ENCODE measurements around the gene MYH11.
"Not testable (repeated sequence)": the region's sequence is repeated elsewhere in the genome, so short reads cannot be mapped to it uniquely, and the experiment has no call there.

MYH11 gene

DNA sequence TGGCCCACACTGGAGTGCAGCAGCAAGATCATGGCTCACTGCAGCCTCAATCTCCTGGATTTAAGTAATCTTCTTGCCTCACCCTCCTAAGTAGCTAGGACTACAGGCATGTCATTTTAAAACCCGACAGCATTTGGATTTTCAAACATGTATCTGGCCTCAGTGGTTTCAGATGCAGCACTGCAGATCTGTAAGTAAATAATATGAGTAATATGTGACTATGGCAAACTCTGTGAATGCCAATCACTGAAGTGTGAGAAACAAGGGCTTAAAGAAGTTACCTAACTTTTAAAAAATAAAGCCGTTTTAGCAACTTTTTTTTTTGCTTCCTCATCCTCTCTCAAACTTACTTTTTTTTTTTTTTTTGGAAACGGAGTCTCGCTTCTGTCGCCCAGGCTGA, 19.7 kb upstream of the MYH11 start:
- no peak for DNase-seq (ENCODE audit: low read depth in 2 of 2)

DNA sequence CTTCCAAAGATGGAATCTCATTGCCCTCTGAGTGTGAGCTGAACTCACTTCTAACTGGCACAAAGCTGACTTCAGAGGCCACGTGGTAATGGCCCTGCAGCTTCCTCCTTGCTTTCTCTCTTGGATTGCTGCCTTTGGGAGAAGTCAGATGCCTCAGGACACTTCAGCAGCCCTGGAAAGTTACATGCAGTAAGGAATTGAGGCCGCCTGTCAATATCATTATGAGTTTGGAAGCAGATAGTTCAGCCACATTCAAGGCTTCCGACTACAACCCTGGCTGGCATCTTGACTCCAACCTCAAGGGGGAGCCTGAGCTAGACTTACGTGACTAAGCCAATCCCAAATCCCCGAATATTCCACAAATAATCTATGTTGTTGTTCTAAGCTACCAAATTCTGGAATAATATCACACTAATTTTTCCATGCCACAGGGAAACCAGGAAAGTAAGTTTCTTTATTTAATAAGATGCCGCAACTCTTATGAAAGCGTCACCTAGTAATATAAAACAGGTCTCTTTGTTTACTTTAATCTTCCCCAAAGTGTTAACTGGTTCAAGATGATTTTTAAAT, 18.0 kb upstream of the MYH11 start:
- DNase-seq (ENCODE audit: low read depth in 2 of 2) = no peak

DNA sequence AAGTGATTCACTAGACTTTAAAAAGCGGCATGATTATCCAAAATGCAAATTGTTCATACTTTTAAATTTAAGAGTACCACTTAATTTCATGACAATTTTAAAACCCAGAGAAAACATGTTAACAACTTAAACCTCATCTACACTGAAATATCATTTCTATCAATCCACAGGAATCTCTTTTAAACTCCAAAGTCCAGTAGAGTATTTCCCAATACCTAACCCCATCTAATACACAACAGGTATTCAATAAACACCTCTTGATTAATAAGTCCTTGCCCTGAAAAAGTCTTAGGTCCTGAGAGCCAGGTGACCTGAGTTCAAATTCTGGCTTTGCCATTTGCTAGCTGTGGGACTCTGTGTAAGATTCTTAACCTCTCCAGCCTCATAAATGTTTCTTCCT, 16.9 kb upstream of the MYH11 start:
- no peak for DNase-seq (ENCODE audit: low read depth in 2 of 2)

DNA sequence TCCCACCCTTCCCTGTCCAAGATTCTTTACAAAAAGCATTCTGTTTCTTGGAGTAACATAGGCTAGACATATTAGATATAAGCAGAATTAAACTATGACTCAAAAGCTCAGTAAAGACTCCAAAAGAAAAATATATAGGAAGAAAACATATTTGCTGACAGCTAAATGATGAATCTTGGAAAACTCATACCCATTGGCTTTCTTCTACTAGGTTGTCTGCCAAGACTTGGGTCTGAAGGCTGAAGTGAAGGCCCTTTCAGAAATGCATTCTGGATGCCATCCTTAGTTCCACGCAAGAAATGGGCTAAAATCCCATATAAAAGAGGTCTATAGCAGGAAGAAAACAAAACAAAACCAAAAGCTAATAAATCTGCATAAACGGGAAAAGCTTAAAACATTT, 16.5 kb upstream of the MYH11 start:
- no peak for DNase-seq (ENCODE audit: low read depth in 2 of 2)

DNA sequence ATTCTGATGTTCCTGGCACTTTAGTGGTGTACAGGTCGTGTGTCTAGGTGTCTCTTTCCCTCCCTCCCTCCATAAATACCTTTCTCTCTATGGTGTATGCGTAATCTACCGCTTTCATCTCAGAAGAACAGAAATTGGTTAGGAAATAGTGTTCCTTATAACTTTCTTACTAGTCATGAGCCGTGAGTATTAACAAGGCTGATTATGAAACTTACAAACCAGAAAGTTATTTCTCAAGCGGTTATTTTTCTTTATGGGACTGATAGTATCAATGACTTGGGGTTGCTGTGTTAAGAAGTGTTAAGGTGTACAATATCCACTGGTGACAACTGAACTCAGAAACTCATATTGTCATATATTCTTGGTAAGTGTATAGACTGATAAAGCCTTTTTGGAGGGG, 13.2 kb upstream of the MYH11 start:
- no peak for DNase-seq (ENCODE audit: low read depth in 2 of 2)

DNA sequence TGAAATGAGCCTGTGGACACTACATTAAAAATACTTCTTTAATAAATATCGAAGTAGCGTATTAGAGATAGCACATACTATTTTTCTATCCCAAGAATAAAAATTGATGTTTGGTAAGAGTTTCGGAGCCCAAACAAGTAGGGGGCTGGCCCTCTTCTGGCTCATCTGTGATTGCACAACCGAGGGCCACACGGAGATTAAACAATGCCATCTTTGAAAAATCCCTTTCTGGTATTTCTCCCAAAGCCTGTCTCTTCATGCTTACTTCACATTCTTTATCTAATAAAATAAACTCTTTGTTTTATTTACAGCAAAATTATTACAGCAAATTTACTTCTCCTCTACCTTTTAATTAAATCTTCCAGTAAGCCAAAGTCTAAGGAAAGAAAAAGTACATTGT, 9.6 kb upstream of the MYH11 start:
- no peak for DNase-seq (ENCODE audit: low read depth in 2 of 2)

DNA sequence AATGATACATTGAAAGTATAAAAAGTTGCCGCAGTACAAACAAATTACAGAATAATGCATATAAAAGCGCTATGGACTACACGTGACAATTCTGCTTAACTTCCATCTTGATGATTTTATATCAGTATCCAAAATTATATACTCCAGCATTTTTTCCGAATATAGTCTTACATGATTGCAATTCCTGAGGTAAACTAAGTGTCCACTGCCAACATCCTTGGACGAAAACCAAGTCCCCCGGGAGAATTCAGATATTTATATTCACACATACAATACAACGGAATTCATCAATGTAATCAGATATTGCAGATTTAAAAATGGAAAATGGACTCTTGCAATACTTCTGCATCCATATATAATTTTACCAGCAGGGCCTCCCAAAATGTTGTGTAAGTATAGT, 8.9 kb upstream of the MYH11 start:
- no peak for DNase-seq (ENCODE audit: low read depth in 2 of 2)

DNA sequence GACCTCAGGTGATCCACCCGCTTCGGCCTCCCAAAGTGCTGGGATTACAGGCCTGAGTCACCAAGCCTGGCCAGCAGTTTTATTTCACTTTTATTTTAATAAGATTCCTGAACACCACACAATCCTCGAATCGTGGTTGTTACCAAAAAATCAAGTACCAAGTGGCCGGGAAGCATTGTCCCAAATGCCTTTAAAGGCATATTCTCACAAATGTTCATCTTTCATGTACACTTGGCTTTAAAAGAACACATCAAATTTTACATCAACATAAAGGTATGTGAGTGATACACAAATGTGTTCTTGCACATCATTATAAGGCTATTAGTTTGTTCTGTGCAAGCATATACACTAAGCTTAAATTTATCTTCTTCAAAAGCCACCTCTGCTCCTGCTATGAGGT, 8.1 kb upstream of the MYH11 start:
- DNase-seq (ENCODE audit: low read depth in 2 of 2) = no peak

DNA sequence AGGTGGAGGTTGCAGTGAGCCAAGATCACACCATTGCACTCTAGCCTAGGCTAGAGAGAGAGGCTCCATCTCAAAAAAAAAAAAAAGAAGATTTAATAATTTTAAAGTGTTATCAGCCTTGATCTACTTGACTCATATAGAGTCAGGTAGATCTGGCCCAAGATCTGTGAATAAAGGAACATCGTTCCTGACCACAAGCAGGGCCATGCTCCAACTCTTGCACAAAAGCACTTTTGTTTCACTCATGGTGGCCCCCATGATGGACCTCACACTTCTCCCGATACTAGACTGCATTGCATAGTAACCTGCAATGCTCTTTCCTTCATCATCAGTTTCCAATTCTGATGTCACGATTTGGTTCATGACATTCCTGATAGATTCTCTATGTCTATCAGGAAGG, 5.2 kb upstream of the MYH11 start:
- no peak for DNase-seq (ENCODE audit: low read depth in 2 of 2)

DNA sequence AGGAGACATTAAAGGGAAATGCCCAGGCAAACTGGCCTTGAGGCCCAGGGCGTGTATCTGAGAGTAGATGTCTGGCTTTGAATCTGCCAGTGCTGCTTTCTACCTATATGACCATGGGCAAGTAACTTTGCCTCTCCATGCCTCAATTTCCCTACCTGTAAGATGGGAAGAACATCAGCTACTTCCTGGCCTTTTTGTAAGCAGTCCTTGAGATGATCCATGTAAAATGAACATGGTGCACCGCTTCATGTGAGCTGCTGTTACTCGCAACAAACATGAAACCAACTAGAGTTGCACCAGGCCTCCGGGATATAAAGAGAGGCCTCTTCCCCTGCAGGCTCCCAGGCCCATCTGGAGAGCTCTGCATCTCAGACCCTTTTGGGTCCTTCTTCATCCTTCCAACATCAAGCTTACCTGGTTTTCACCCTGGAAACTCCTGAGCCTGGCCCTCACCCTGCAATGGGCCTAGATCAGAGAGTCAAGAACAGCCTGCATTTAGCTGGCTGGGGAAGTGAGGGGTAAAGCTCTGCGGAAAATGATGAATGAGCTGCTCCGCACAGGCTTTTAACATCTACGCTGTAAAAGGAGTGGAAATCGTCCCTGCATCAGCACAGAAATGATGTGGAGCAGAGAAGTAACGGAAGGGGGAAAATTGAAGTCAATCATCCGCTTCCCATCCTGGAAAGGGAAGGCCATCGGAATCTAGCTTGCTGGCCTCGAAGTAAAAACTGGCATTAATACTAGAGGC, 2.3 kb upstream of the MYH11 start:
- no peak for DNase-seq (ENCODE audit: low read depth in 2 of 2)

DNA sequence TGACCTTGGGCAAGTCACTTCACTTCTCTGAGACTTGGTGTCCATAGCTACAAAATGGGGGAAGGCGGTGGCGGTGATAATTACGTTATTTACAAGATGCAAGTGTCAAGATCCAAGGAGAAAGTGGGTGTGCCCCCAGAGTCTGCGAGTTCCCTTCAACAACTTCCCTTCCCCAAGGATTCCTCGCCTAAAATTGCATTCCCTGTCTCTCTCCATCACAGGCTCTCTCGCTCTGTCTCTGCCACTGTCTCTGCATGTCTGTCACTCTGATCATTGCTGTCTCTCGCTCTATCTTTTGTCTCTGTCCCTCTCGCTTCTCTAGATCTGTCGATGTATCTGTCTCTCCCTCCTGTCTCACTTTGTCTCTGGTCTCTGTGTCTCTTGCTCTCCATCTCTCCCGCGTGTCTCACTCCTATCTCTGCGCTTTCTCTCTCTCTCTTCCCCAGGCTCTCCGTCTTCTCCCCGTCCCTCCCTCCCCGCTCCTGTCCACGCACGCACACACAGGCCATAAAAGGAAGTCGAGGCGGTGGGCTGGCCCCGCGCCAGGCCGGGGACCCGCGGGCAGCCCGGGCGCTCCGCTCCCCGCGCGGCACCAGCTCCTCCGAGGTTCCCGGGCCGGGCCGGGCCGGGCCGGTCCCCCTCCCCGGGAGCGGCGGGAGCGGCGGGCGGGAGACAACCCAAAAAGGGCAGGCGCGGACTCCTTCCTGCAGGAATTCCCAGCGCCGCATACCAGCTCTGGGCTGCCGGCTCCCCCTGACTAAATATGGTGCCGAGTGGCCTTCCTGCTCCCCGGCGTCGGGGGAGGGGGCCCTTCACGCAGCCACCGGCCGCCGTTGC, 1.1 kb upstream of the MYH11 start:
- no peak for DNase-seq (ENCODE audit: low read depth in 2 of 2)

DNA sequence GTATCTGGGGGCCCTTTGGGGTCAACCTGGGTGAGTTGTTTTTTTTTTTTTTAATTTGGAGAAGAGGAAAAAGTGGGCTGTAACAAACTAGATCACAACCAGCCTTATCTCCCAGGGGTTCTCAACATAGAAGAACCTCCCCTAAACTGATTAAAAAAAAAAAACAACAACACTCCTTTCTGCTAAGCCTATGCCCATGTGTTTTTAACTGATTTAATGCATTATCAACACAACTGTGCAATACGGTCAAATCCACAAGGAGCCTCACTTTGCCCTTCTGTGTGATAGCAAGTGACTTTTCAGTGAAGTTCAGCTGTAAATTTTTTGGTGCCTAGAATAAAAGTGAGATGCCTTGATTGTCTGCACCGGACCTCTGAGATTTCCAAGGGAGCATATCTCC, 646 bp downstream of the MYH11 start:
- DNase-seq (ENCODE audit: low read depth in 2 of 2) = no peak

DNA sequence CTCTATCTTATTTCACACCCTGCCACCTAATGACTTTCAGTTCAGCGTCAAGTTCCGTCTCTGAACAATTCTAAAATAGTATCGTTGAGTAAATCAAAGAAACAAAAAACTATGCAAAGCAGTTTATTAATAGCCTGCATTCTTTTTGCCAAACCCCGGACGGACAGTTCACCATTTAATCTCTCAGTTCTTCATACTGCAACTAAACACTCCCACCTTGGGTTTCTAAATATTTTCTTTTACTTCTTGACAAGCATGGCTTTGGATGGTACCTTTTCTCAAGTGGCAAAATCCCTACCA, 1.2 kb downstream of the MYH11 start:
- no peak for DNase-seq (ENCODE audit: low read depth in 2 of 2)

DNA sequence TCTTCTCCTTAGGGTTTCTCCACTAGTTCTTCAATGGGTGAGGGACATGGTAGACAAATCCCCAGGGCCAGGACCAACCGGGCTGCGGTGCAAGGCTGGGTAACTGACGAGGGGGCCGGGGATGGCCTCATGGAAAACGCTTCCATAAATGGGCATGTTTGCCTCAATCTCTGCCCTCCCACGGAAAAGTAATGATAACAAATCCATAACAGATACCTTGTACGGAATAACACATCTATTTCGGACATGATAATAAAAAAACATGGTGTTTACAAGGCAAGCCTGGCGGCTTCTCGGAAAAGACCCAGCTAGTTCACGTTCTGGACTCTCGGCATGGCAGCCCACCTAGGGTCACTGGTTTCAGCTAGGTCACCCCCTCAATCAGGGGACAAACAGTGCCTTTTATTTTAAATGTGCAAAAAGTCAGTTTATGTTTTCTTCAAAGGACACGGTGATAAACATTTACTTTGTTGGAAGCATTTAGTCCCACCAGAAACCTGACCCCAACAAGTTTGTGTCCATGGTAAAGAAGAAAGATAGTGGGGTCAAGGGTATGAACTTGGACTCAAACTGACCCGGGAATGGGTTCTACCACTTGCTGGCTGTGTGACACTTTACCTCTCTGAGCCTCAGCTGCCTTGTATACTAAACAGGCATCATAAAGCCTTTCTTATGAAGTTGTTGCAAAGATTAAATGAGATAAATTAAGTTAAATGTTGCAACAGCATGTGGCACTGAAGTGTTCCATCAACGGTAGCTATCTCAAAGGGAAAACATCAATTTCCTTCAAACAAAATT, 1.7 kb downstream of the MYH11 start:
- DNase-seq (ENCODE audit: low read depth in 2 of 2) = no peak

DNA sequence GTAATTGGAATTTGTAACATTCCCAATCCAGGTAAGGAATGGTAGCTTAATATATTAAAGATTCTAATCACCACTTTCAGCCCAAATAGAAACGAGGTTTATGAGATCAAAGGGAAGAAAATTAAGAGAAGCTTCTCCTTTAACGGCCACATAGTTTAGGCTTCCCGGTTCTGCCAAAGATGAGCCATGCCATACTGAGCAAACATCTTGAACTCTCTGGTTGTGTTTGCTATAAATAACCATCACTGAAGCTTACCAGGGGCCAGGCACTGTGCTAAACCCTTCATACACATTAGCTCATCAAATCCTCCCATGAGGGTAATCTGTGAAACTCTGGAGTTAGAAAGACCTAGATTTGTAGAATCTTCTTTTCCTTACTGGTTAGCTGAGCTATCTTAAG, 2.8 kb downstream of the MYH11 start:
- no peak for DNase-seq (ENCODE audit: low read depth in 2 of 2)

DNA sequence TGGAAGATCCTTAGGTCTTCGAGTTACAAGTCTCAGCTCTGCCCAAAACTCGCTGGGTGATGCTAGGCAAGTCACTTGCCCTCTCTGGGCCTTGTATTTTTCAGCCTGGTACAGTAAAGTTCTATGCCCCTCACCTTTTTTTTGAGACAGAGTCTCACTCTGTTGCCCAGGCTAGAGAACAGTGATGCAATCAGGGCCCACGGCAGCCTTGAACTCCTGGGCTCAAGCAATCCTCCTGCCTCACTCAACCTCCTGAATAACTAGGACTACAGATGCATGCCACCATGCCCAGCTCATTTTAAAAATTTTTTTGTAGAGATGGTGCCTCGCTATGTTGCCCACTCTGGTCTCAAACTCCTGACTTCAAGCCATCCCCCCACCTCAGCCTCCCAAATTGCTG, 3.8 kb downstream of the MYH11 start:
- DNase-seq (ENCODE audit: low read depth in 2 of 2) = no peak

DNA sequence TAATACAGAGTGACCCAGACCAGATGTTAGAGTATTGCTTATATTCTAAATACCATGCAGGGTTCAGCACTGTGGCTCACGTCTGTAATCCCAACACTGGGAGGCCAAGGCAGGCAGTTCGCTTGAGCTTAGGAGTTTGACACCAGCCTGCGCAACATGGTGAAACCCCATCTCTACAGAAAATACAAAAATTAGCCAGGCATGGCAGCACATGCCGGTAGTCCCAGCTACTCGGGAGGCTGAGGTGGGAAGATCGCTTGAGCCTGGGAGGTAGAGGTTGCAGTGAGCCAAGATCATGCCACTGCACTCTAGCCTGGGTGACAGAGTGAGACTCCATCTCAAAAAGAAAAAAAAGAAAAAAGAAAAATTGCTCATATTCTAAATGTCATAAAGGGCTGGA, 6.3 kb downstream of the MYH11 start:
- DNase-seq (ENCODE audit: low read depth in 2 of 2) = not testable (repeated sequence)

DNA sequence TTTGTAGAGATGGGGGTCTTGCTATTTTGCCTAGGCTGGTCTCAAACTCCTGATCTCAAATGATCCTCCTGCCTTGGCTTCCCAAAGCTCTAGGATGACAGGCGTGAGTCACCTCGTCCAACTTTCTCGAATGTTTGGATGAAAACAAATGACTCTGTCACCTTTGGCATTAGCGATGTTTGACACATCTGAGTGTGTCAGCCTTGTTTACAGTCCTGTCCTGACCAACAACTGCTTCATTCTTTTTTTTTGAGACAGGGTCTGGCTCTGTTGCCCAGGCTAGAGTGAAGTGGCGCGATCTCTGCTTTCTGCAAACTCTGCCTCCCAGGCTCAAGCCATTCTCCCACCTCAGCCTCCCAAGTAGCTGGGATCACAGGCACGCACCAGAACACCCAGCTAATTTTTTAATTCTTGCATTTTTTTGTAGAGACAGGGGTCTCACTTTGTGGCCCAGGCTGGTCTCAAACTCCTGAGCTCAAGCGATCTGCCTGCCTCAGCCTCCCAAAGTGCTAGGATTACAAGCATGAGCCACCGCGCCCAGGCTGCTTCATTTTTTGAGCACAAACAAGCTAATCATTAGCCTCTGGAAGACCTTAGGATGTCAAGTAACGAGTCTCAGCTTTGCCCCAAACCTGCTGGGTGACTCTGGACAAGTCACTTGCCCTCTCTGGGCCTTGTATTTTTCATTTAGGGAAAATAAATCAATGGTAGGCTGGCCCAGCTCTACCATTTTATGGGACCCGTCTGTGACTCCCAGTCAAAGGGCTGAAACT, 7.4 kb downstream of the MYH11 start:
- DNase-seq (ENCODE audit: low read depth in 2 of 2) = no peak

DNA sequence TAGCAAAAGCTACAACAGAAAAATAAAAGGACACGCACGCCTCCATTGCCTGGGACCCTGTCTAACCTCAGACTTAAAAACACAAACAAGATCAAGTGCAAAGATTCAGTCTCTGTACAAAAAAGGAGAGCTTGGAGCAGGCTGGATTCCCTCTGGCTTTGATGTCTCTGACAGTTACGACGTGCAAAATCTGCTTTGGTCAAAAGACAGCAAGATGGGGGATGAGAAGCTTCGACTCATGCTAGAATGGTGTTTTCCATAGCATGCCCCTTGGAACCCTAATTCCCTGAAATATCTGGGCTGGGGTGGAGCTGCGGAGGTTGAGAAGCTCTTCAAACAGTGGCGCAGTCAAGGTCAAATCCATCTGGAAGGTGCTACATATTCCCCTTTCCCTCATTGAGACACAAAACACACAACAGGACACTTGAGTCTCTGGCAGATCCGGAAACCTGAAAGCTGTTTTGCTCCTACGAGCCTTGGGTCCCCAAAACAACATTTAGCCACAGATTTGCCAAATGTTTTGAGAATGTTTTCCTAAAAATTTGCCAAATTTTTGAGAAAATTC, 9.1 kb downstream of the MYH11 start:
- no peak for DNase-seq (ENCODE audit: low read depth in 2 of 2)

DNA sequence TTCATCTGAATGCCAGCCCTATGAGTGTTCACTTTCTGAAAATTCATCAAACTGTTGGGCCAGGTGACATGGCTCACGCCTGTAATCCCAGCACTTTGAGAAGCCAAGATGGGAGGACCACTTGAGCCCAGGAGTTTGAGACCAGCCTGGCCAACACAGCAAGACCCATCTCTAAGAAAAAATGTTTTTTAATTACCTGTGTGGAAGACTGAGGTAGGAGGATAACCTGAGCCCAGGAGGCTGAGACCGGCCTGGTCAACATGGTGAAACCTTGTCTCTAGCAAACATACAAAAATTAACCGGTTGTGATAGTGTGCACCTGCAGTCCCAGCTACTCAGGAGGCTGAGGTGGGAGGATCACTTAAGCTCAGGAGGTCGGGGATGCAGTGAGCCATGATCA, 10.3 kb downstream of the MYH11 start:
- no peak for DNase-seq (ENCODE audit: low read depth in 2 of 2)

DNA sequence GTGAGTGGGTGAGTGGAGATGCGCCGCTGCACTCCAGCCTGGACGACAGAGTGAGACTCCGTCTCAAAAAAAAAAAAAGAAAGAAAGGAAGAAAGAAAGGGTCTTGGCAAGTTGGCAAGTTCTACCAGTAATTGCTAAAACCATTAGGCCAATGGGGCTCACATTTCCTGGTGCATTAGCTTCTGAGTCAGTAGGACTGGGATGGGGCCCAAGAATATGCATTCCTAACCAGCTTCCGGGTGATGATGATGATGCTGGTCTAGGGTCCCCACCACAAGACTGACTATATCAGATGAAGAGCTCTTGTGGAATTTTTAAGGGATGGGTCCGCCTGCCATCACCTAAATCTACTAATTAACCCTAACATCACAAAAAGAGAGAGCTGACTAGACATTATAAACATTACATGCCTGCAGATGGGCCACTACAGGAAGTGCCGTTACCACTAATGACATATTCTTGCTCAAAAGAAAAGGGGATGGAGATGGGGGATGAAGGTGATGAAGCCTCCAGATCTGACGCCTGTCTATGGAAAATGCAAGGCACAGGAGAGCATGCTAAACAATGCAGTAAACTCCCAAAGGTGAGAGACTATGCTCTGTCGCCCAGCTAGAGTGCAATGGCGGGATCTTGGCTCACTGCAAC, 13.1 kb downstream of the MYH11 start:
- DNase-seq (ENCODE audit: low read depth in 2 of 2) = no peak

Measured in stimulated activated CD8-positive, alpha-beta memory T cell treated with anti-CD3 and anti-CD28 coated beads, Interleukin-7, amount 100 ng/mL, for 1 hour (primary cell).